ENCODE measurements around the gene RETREG2. TPM values are rescaled to one million over a fixed set of nuclear protein-coding genes. Genes with fewer than 3 reads are reported as not detected.

Gene RETREG2
- total RNA-seq, 1 donor from 2014 or later, result 32.9 TPM

GRCh38 chr2:219229305-219230058 is 51.4 kb downstream of the RETREG2 start, which contains the start of the genes ANKZF1 and ATG9A:
Gene ANKZF1, plus strand, starts transcription at chr2:219229806. Its CDS starts 452 bp downstream, at chr2:219230258.
Gene ATG9A, minus strand, starts transcription at chr2:219229636. Its CDS starts 1,612 bp downstream, at chr2:219228024.
- peaks cover 4% of the 10 kb centered on the region for H4K20me1 ChIP-seq (ENCODE audit: low read depth)
- Mint-ChIP-seq H3K36me3 (peaks cover 20% of the 10 kb centered on the region), H3K9me3 (no peaks in the 10 kb centered on the region), H3K4me3 (peak within 1 kb of the TSS; percentile 97), H3K27me3 (ENCODE audit: insufficient read depth, low read depth) (no peaks in the 10 kb centered on the region), H3K4me1 (peaks cover 26% of the 10 kb centered on the region), H3K27ac (peak within 1 kb of the TSS; percentile 59)
- H3K9ac ChIP-seq, result peak within 1 kb of the TSS; percentile 61
- no peaks in the 10 kb centered on the region for H3K36me3 ChIP-seq
- peak within 1 kb of the TSS; percentile 32 for H3K27ac ChIP-seq
- peak within 1 kb of the TSS; percentile 90 for H2AFZ ChIP-seq (replicated peaks)
- TF ChIP-seq CTCF (IDR thresholded peaks at IDR 0.05) (no peak), EZH2 (IDR thresholded peaks at IDR 0.05) (no peak), EZH2phosphoT487 (IDR thresholded peaks at IDR 0.05) (peak; percentile 54)
- peaks cover 37% of the 10 kb centered on the region for H3K79me2 ChIP-seq (ENCODE audit: low read depth)
- H3K4me1 ChIP-seq, result peaks cover 12% of the 10 kb centered on the region
- peak; percentile 100 for DNase-seq (ENCODE audit: low spot score)
- H3K4me2 ChIP-seq, result peak within 1 kb of the TSS; percentile 95
- H3K4me3 ChIP-seq, result peak within 1 kb of the TSS; percentile 76
- peaks cover 11% of the 10 kb centered on the region for H3F3A ChIP-seq (ENCODE audit: low read depth)
- H3K9me3 ChIP-seq (ENCODE audit: low read depth), result no peaks in the 10 kb centered on the region
- no peaks in the 10 kb centered on the region for H3K27me3 ChIP-seq

- Histone ChIP-seq H3K4me1 (peaks cover 12% of the 10 kb centered on the region), H3K27me3 (no peaks in the 10 kb centered on the region), H3K79me2 (ENCODE audit: low read depth) (peaks cover 37% of the 10 kb centered on the region), H3K4me3 (peak overlapping the region; percentile 76), H3K9me3 (ENCODE audit: low read depth) (no peaks in the 10 kb centered on the region), H3F3A (ENCODE audit: low read depth) (peaks cover 11% of the 10 kb centered on the region), H3K4me2 (peak overlapping the region; percentile 91), H3K36me3 (no peaks in the 10 kb centered on the region), H4K20me1 (ENCODE audit: low read depth) (peaks cover 4% of the 10 kb centered on the region), H3K27ac (peak overlapping the region; percentile 32), H2AFZ (replicated peaks) (peak overlapping the region; percentile 27), H3K9ac (peak overlapping the region; percentile 48)
- Mint-ChIP-seq H3K4me3 (peak overlapping the region; percentile 97), H3K27ac (peak overlapping the region; percentile 59), H3K9me3 (no peaks in the 10 kb centered on the region), H3K36me3 (peaks cover 18% of the 10 kb centered on the region), H3K27me3 (ENCODE audit: insufficient read depth, low read depth) (no peaks in the 10 kb centered on the region), H3K4me1 (peaks cover 26% of the 10 kb centered on the region)
- DNase-seq (ENCODE audit: low spot score), result peak; percentile 68
- TF ChIP-seq EZH2 (IDR thresholded peaks at IDR 0.05), result no peak
- no peak for TF ChIP-seq EZH2phosphoT487 (IDR thresholded peaks at IDR 0.05)
- no peak for TF ChIP-seq CTCF (IDR thresholded peaks at IDR 0.05)
Observed at GRCh38 chr2:219230059-219230540, 52.0 kb downstream of the RETREG2 start.

- Histone ChIP-seq H3K4me2 (no peak overlapping the region), H3K9ac (no peak overlapping the region), H3K27ac (no peak overlapping the region), H2AFZ (replicated peaks) (no peak overlapping the region), H3K4me3 (no peak overlapping the region), H4K20me1 (ENCODE audit: low read depth) (no peaks in the 10 kb centered on the region), H3F3A (ENCODE audit: low read depth) (peaks cover 11% of the 10 kb centered on the region), H3K9me3 (ENCODE audit: low read depth) (no peaks in the 10 kb centered on the region), H3K27me3 (no peaks in the 10 kb centered on the region), H3K36me3 (no peaks in the 10 kb centered on the region), H3K79me2 (ENCODE audit: low read depth) (peaks cover 19% of the 10 kb centered on the region), H3K4me1 (peaks cover 4% of the 10 kb centered on the region)
- Mint-ChIP-seq H3K27me3 (ENCODE audit: insufficient read depth, low read depth) (peaks cover 2% of the 10 kb centered on the region), H3K36me3 (peaks cover 30% of the 10 kb centered on the region), H3K27ac (no peak overlapping the region), H3K9me3 (no peaks in the 10 kb centered on the region), H3K4me1 (peaks cover 11% of the 10 kb centered on the region), H3K4me3 (no peak overlapping the region)
- DNase-seq (ENCODE audit: low spot score), result no peak
- TF ChIP-seq EZH2 (IDR thresholded peaks at IDR 0.05), result no peak
- TF ChIP-seq CTCF (IDR thresholded peaks at IDR 0.05), result no peak
- no peak for TF ChIP-seq EZH2phosphoT487 (IDR thresholded peaks at IDR 0.05)
Observed at GRCh38 chr2:219234331-219234730, 56.3 kb downstream of the RETREG2 start.

Other genes starting within 250 kb of the RETREG2 start
- gene CDK5R2, start 218.6 kb upstream of the RETREG2 start, total RNA-seq (ENCODE audit: low replicate concordance), result 0.09 TPM in 1 of 2 replicates, not detected in the other
- gene FEV, start 193.1 kb upstream of the RETREG2 start, total RNA-seq (ENCODE audit: low replicate concordance), result not detected in 2 replicates
- not detected in 2 replicates for gene CRYBA2, start 184.9 kb upstream of the RETREG2 start, total RNA-seq (ENCODE audit: low replicate concordance)
- 0.22 and 0.80 TPM in 2 replicates for gene CFAP65, start 136.8 kb upstream of the RETREG2 start, total RNA-seq (ENCODE audit: low replicate concordance)
- 0.06 TPM in 1 of 2 replicates, not detected in the other for gene IHH, start 117.4 kb upstream of the RETREG2 start, total RNA-seq (ENCODE audit: low replicate concordance)
- 23.9 and 25.5 TPM in 2 replicates for gene NHEJ1, start 17.5 kb upstream of the RETREG2 start, total RNA-seq (ENCODE audit: low replicate concordance)
- gene SLC23A3, start 8.2 kb upstream of the RETREG2 start, total RNA-seq (ENCODE audit: low replicate concordance), result 0.06 and 1.4 TPM in 2 replicates
- 15.8 and 21.8 TPM in 2 replicates for gene CNPPD1, start 1.4 kb upstream of the RETREG2 start, total RNA-seq (ENCODE audit: low replicate concordance)
- gene ZFAND2B, start 28.5 kb downstream of the RETREG2 start, total RNA-seq (ENCODE audit: low replicate concordance), result 13.6 and 23.8 TPM in 2 replicates
- gene ABCB6, start 40.7 kb downstream of the RETREG2 start, total RNA-seq (ENCODE audit: low replicate concordance), result 14.0 and 14.3 TPM in 2 replicates
- gene ATG9A, start 51.4 kb downstream of the RETREG2 start, total RNA-seq (ENCODE audit: low replicate concordance), result 32.7 and 40.3 TPM in 2 replicates
- 65.9 and 76.3 TPM in 2 replicates for gene ANKZF1, start 51.5 kb downstream of the RETREG2 start, total RNA-seq (ENCODE audit: low replicate concordance)
- 7.2 and 14.7 TPM in 2 replicates for gene GLB1L, start 67.2 kb downstream of the RETREG2 start, total RNA-seq (ENCODE audit: low replicate concordance)
- gene STK16, start 67.2 kb downstream of the RETREG2 start, total RNA-seq (ENCODE audit: low replicate concordance), result 19.9 and 26.8 TPM in 2 replicates
- gene TUBA4B, start 75.0 kb downstream of the RETREG2 start, total RNA-seq (ENCODE audit: low replicate concordance), result not detected in 2 replicates
- gene TUBA4A, start 75.6 kb downstream of the RETREG2 start, total RNA-seq (ENCODE audit: low replicate concordance), result 0.56 TPM in 1 of 2 replicates, not detected in the other
- gene DNAJB2, start 101.1 kb downstream of the RETREG2 start, total RNA-seq (ENCODE audit: low replicate concordance), result 35.0 and 37.0 TPM in 2 replicates
- gene PTPRN, start 131.1 kb downstream of the RETREG2 start, total RNA-seq (ENCODE audit: low replicate concordance), result 0.60 and 4.2 TPM in 2 replicates
- gene RESP18, start 154.5 kb downstream of the RETREG2 start, total RNA-seq (ENCODE audit: low replicate concordance), result not detected in 2 replicates
- 36.6 and 120 TPM in 2 replicates for gene DNPEP, start 209.6 kb downstream of the RETREG2 start, total RNA-seq (ENCODE audit: low replicate concordance)
- 0.31 TPM in 1 of 2 replicates, not detected in the other for gene DES, start 240.1 kb downstream of the RETREG2 start, total RNA-seq (ENCODE audit: low replicate concordance)

Measured in neural progenitor cell (in vitro differentiated cells).